HL-60 (cell line): ENCODE results near the gene GINS2.

Experiments
- DNase-seq, 2 experiments: peaks; one replicate each; pipeline ENCODE4 v3.0.0-alpha.2; 2010 to 2020; ENCODE audit warnings: low read depth in 1 of 2, low spot score in 1 of 2
- H3K27ac ChIP-seq: fragments of 250-450 bp; sonication (Bioruptor Pico); replicated peaks from 2 replicates; pipeline ENCODE4 v1.5.1; 2020; ENCODE audit warnings: mild to moderate bottlenecking, moderate library complexity
- H3K27me3 ChIP-seq: fragments of 250-450 bp; sonication (Bioruptor Pico); 2 replicates; pipeline ENCODE4 v1.5.1; 2021; ENCODE audit warnings: mild to moderate bottlenecking, moderate library complexity; ENCODE audit not compliant: insufficient read depth, poor library complexity, severe bottlenecking
- H3K4me3 ChIP-seq: replicated peaks from 2 replicates; pipeline ENCODE4 v1.5.1; 2011; ENCODE audit warnings: mild to moderate bottlenecking, control low read depth, low read length; ENCODE audit not compliant: insufficient read depth
- GABPA ChIP-seq: IDR thresholded peaks from 2 replicates; pipeline ENCODE4 v1.6.1; 2012; ENCODE audit warnings: low read depth
- POLR2AphosphoS5 ChIP-seq: IDR thresholded peaks from 2 replicates; pipeline ENCODE4 v1.6.1; 2012; ENCODE audit warnings: low read depth
- SPI1 ChIP-seq: IDR thresholded peaks from 2 replicates; pipeline ENCODE4 v1.6.1; 2012; ENCODE audit warnings: low read depth, mild to moderate bottlenecking, borderline replicate concordance
- TF ChIP-seq, protein P1 (sequence below): IDR thresholded peaks from one replicate; pipeline ENCODE4 v1.5.1; 2011; ENCODE audit warnings: low read length, control low read depth, inconsistent platforms; ENCODE audit not compliant: insufficient read depth
- TF ChIP-seq, protein P2 (sequence below): IDR thresholded peaks from 2 replicates; pipeline ENCODE4 v1.6.1; 2012; ENCODE audit warnings: low read depth; ENCODE audit not compliant: insufficient replicate concordance

Gene GINS2

DNA sequence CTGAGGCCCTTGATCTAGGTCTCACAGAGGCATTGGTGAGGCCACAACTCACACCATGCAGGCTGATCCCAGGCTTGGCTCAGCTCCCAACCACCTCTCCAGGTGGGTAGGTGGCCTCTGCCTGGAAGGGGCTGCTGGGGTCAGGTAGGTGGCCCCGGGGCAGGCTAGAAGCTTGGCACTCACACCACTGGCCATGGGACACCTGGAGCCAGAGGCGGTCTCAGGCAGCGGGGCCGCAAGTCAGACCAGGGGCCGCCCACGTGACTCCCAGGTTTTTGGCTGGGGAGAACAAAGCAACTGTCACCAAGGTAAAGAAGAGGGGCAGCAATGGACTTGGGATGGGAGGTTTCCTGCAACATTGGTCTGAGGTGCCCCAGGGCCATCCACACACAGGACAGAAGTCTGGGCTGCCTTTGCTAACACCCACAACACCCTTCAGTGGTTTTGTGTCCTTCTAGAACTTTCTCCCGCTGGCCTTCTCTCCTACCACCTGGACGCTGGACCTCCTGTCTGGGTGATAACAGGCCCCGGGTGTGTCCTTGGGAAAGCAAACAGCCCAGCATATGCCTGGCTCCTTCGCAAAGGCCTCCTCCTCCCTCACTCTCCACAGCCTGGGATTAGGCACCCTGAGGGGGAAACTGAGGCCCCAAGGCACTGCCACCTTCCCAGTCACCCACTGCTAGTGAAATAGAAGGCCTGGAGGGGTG, 45.7 kb upstream of the GINS2 start:
- H3K27ac ChIP-seq: peak overlapping the region; percentile 94
- H3K4me3 ChIP-seq: no peak overlapping the region
- no peak for TF ChIP-seq POLR2AphosphoS5
- TF ChIP-seq SPI1: no peak
- TF ChIP-seq GABPA: no peak
- TF ChIP-seq, protein P1, sequence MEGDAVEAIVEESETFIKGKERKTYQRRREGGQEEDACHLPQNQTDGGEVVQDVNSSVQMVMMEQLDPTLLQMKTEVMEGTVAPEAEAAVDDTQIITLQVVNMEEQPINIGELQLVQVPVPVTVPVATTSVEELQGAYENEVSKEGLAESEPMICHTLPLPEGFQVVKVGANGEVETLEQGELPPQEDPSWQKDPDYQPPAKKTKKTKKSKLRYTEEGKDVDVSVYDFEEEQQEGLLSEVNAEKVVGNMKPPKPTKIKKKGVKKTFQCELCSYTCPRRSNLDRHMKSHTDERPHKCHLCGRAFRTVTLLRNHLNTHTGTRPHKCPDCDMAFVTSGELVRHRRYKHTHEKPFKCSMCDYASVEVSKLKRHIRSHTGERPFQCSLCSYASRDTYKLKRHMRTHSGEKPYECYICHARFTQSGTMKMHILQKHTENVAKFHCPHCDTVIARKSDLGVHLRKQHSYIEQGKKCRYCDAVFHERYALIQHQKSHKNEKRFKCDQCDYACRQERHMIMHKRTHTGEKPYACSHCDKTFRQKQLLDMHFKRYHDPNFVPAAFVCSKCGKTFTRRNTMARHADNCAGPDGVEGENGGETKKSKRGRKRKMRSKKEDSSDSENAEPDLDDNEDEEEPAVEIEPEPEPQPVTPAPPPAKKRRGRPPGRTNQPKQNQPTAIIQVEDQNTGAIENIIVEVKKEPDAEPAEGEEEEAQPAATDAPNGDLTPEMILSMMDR: no peak
- TF ChIP-seq, protein P2, sequence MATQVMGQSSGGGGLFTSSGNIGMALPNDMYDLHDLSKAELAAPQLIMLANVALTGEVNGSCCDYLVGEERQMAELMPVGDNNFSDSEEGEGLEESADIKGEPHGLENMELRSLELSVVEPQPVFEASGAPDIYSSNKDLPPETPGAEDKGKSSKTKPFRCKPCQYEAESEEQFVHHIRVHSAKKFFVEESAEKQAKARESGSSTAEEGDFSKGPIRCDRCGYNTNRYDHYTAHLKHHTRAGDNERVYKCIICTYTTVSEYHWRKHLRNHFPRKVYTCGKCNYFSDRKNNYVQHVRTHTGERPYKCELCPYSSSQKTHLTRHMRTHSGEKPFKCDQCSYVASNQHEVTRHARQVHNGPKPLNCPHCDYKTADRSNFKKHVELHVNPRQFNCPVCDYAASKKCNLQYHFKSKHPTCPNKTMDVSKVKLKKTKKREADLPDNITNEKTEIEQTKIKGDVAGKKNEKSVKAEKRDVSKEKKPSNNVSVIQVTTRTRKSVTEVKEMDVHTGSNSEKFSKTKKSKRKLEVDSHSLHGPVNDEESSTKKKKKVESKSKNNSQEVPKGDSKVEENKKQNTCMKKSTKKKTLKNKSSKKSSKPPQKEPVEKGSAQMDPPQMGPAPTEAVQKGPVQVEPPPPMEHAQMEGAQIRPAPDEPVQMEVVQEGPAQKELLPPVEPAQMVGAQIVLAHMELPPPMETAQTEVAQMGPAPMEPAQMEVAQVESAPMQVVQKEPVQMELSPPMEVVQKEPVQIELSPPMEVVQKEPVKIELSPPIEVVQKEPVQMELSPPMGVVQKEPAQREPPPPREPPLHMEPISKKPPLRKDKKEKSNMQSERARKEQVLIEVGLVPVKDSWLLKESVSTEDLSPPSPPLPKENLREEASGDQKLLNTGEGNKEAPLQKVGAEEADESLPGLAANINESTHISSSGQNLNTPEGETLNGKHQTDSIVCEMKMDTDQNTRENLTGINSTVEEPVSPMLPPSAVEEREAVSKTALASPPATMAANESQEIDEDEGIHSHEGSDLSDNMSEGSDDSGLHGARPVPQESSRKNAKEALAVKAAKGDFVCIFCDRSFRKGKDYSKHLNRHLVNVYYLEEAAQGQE: no peak
- H3K27me3 ChIP-seq: no peaks in the 10 kb centered on the region
- DNase-seq: no peak

DNA sequence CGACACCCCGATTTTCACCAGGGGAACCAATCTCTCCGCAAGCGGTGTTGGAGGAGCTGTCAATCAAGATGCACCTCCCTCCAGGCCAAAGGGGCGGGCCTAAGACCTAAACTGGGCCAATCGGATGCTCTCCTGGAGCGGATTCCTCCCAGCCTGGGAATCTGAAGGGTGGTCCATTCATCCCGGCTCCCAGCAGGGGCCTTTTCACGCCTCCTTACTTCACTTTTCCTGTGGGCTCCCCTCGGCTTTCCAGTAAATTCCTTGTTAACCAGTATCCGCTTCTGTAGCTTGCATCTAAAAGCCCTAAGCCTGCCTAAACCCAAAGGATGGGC, 45.1 kb upstream of the GINS2 start:
- Histone ChIP-seq H3K27me3 (no peaks in the 10 kb centered on the region), H3K4me3 (no peak overlapping the region), H3K27ac (peak overlapping the region; percentile 94)
- peak; percentile 58 to 78 for DNase-seq
- TF ChIP-seq, protein P2: no peak
- TF ChIP-seq POLR2AphosphoS5 (no peak), GABPA (no peak), SPI1 (no peak)
- TF ChIP-seq, protein P1: no peak

DNA sequence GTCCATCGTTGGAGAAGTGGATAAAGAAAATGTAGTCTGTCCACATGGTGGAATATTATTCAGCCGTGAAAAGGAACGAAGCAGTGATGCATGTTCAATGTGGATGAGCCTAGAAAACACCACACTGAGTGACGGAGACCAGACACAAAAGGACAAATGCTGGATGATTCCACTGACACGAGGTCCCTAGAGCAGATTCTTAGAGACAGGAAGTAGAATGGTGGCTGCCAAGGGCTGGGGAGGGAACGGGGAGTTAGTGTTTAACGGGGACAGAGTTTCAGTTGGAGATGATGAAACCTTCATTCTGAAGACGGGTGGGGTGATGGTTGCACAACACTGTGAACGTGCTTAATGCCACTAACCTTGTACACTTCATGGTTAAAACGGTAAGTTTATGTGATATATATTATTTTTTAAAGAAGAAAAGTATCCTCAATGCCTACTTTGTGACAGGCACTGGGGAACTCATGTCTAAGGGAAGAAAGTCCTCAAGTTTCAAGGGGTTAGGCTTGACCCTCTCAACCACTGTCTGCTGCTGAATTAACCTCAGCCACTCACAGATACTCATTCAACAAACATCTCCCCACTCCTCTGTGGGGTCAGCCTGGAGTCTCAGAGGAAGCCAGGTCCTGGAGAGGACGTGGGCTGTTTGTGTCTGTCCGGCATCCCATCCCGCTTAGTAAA, 44.5 kb upstream of the GINS2 start:
- peak overlapping the region; percentile 94 for H3K27ac ChIP-seq
- H3K4me3 ChIP-seq: no peak overlapping the region
- peak; percentile 59; the same call in 1 of the 2 replicates for TF ChIP-seq SPI1
- TF ChIP-seq, protein P1: no peak
- no peak for TF ChIP-seq GABPA
- peak; percentile 44; the same call in 1 of the 2 replicates for TF ChIP-seq POLR2AphosphoS5
- TF ChIP-seq, protein P2: peak; percentile 13
- no peaks in the 10 kb centered on the region for H3K27me3 ChIP-seq
- peak; percentile 76 to 84 for DNase-seq
